Activated effector memory CD4-positive, alpha-beta T cell treated with anti-CD3 and anti-CD28 coated beads, Interleukin-2, amount 50 U/mL, for 16 hours (primary cell): ENCODE data around the gene APP.
"Not testable (repeated sequence)": the region's sequence is repeated elsewhere in the genome, so short reads cannot be mapped to it uniquely, and the experiment has no call there.

Source experiments
- DNase-seq: peaks from one replicate; pipeline ENCODE4 v3.0.0-alpha.2; 2020

APP gene

DNA sequence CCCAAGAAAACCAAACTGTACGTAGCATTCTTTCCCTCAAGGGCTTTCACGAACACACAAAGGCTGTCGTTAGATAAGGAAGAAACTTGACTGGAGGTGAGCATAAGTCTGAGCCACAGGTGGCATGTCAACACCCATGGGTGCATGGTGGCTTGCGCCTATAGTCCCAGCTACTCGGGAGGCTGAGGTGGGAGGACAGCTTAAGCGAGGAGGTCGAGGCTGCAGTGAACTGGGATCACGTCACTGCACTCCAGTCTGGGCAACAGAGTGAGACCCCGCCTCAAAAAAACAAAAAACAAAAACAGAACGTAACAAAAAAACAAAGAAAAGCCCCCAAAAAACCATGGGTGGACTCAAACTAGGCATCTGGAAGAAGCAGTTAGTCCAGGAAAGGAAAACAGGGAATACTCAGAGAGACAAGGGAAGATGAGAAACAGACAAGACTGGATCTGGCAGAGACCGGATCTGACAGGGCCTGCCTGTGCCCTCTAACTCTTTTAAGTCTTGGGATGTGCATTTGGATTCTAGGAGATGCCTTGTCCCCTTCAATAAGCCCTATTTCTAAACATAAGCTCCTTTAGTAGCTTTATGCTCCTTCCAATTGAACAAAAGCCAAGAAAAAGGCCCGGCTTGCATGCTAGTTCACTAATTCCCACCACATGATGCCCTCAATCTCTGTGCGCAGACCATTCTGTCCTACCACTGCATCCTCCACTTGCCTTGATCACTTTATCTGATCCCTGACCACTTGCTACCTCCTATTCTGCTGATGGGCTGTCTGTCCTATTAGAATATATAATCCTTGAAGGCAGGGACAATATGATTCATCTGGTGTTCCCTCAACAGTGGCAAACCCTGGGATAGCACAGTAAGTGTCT, 73.8 kb downstream of the APP start:
- no peak for DNase-seq

GRCh38 chr21:26095131-26095530, 75.4 kb downstream of the APP start:
- no peak for DNase-seq

- DNase-seq = no peak
These were observed 77.4 kb downstream of the APP start for GRCh38 chr21:26093122-26093521.

DNA sequence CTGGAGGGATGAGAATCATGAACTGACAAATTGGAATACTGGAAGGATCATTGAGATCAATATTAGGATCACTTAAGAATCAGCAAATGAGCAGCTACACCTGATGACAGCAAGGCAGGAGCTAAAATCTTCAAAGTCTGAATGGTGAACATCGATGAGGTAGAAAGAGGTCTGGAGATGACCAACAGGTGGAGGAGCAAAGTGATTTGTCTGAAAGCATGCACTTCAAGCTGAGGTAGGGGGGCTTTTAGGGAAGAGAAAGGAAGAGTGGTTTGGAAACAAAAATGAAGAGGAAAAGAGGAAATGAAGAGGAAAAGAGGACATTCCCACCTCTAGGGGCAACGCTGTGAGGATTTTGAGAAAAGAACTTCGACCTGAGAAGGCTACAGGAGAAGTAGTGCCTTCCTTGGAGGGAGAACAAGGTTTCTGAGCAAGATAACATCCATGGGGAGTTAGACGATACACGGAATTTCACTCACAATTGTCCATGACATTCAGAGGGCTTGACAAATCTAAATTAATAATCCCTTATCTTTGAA, 79.0 kb downstream of the APP start:
- no peak for DNase-seq

GRCh38 chr21:26089730-26090129, 80.8 kb downstream of the APP start:
- no peak for DNase-seq

- no peak for DNase-seq
These were observed 83.2 kb downstream of the APP start for GRCh38 chr21:26087223-26087918.

DNA sequence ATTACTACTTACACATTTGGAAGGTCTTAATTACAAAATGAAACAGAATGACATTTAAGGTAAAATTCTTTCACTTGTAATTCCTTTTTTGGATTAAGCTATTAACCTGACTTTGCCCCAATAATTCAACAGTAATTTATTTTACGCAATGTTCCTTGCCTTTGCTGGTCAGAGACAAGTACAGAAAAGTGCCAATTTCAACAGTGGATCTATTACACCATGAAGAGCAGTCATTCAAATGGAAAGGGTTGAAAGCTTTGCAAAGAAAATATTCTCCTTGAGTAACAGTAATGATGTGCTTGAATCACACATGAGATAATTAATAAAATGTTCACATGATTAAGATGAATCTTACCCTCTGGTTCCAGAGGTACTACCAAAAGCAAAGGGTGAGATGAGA, 84.7 kb downstream of the APP start:
- DNase-seq = no peak

DNA sequence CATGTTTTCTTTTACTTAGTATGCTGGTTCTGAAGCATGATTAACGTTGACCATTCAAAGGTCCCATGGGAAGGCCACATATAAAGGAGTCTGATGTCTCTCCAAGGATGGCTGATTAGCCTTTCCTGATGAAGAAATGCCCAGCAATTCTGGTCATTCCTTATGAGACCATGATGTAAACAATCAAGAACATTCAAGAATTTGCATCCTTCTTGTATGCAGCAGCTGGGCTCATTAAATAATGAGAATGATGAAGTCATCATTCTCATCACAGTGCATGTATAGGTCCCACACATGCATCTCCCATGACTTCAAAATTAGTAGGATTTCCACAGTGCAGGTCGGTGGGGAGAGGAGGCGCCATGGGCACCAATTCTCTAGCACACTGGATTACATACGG, 85.4 kb downstream of the APP start:
- no peak for DNase-seq

DNA sequence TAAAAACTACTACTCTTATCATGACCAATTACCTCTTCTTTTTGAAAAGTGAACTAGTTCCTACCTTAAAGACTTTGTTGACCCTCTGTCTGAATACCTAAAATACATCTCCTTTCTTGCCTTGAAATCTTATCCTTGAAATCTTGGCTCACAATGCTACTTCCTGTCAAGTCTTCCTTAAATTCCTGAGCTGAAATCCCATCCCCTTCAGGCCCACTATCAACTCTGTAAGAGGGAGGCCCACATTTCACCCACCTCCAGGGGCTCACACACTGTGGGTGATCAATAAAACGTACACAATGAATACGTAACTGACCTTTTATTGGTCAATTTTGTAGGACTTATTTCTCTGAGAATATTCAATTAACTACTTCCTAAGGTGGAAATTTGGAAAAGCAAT, 88.0 kb downstream of the APP start:
- no peak for DNase-seq

DNA sequence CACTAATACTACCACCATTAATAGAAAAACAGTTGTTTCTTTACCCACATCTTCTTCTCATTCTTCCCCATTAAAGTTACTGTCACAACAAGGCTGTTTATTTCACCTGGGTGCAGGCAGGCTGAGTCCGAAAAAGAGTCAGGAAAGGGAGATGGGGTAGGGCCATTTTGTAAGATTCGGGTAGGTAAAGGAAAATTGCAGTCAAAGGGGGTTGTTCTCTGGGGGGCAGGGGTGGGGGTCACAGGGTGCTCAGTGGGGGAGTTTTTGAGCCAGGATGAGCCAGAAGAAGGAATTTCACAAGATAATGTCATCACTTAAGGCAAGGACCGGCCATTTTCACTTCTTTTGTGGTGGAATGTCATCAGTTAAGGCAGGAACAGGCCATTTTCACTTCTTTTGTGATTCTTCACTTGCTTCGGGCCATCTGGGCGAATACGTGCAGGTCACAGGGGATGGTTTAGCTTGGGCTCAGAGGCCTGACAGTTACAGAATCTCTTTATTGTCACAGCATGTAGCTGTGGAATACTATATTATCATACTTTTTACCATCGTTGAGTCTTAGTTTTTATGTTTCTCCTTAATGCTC, 89.3 kb downstream of the APP start:
- DNase-seq = not testable (repeated sequence)

GRCh38 chr21:26080211-26080610, 90.4 kb downstream of the APP start:
- no peak for DNase-seq

DNA sequence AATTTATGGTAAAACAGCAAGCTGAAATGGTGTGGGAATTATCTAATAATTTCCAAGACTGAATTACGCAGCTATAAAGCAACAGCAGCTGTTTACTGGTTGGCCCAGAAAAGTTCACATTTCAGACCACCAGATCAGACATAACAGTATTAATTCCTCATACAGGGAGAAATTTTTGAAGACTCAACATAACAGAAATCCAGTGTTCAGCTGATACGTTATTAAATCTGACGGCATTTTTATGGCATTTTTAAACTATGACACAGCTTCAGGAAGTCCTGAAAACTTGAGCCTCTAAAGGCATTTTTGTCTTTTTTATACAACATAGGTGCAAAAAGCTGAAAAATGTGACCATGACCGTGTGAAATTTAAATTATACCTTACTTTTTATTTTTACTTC, 91.2 kb downstream of the APP start:
- no peak for DNase-seq

DNA sequence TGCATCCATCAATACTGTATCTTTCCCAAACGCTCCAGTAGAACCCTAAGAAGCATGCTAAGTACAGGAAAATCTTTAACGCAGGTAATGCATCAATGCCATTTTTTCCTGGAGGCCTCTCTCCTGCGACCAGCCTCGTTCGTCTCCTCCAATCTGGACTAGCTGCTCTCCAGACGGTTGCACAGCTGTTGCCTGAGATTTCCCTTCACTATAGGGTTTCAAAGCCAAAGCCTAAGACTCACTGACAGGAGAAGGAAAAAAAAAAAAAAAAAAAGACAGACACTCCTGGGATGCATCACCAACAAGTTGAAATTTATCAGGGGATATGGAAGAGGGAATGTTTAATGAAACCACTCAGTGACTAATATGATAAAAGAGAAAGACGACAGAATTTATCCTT, 93.0 kb downstream of the APP start:
- no peak for DNase-seq

GRCh38 chr21:26072666-26073615, 97.6 kb downstream of the APP start:
- DNase-seq = no peak

DNA sequence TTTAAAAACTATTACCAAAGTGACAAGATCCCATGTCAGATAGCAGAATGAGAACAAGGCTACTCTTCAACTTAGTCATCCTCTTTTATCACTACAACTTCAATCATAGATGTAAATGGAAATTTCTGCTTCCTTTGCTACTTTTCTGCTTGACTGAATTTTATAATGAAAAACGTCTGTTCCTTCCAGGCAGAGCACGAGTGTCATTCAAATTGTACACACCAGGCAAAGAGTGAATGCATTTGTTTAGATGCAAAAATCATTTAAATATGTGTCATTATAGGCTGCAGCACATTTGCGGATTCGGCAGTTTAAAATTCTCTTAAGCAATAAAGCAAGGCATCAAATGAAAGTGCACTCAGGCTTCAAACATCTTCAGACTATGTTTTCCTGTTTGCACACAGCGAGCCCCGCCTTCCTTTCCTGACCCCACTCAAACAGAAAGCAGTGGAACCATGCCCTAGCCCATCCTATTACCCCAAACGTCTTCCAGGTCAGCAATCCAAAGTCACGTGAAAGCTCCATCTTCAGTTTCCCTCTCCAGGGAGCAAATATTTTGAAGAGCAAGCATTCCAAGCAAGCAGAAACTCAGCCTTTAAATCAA, 99.6 kb downstream of the APP start:
- DNase-seq = peak; percentile 68

GRCh38 chr21:26070121-26070520, 100.4 kb downstream of the APP start:
- no peak for DNase-seq

DNA sequence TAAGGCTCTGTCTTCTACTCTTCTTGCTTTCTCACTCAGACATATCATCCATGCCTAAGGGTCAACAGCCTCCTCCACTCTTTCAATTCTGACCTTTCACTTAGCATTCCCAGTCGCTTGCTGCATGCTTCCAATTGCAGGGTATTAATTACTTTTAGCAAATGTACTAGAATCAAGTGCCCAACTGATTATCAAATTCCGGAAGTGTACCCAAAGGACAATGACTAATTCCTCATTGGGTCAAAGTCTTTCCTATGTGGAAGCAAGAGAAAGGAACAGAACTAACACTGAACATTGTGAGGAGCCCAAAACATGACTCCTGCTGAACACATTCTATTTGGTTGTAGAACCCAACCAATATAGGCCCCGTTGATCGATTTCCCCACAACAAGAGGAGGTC, 101.8 kb downstream of the APP start:
- DNase-seq = no peak

DNA sequence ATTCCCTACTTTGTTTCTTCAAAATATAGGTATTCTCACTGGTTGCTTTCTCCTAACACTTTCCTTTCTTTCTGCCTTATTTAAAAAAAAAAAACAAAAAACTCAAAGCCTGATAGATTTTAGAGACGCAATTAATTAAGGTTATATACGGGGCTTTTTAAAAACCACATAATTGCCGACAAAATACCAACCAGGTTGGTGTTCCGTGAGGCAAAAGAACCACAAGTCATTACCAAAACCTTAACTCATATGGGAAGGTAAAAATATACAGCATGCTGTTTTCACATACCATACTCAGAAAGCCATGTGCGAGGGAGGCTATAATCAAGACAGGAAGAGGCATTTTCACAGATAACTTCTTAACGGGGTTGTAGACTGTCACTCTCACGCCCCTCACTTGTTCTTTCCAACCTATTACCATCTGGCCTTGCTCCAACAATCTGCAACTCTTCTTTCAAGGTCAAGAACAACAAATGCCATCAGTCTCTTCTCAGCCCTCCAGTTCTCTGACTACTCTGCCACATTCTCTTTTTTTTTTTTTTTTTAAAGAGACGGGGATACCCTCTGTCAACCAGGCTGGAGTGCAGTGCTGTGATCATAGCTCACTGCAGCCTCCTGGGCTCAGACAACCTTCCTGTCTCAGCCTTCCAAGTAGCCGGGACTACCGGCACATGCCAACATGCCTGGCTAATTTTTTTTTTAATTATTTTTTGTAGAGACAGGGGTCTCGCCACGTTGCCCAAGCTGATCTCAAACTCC, 102.6 kb downstream of the APP start:
- no peak for DNase-seq

DNA sequence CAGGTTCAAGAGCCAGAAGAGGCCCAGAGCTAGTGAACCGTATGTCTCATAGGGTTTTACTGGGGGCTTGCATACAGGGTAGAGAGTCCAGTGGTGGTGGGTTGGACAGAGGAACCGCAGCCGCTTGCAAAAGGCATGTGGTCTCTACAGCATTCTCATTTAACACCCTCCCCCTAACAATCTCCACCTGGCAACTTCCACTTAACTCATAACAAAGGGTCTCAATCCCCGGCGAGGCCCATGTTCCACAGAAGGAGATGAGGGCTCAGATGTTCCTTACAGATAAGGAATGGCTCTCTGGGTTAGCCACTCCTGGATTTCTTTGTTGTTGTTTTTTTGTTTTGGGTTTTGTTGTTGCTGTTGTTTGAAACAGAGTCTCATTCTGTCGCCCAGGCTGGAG, 106.1 kb downstream of the APP start:
- DNase-seq = no peak

- DNase-seq = no peak
These were observed 109.1 kb downstream of the APP start for GRCh38 chr21:26061437-26061836.

- DNase-seq = no peak
These were observed 110.0 kb downstream of the APP start for GRCh38 chr21:26060335-26061115.
